ENCODE measurements around the gene KMT2A.

The KMT2A gene

DNA sequence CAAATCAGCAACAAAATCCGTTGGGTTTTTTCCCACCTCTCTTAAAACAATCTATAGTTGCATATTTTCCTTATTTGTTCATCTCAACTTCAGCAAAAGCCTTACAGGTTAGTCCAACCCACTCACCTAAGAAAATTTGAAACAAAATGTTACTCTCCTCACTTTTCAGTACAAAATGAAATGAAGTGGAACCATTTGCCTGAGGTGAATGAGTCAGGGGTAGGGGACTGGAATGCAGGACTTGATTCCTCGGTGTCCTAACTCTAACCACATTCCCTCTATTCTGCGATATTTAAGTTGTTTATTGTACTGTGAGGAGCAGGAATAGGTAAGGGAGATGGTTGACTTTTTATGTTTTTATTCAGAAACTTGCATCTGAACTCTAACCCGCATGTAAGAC, 18.5 kb upstream of the KMT2A start:
- Histone ChIP-seq H3K36me3 (replicated peaks; ENCODE audit: insufficient read depth, low read length) (no peaks in the 10 kb centered on the region), H3K27me3 (replicated peaks; ENCODE audit: insufficient read depth, low read length) (no peaks in the 10 kb centered on the region), H3K4me2 (ENCODE audit: low read depth, low read length) (no peak overlapping the region), H2AFZ (ENCODE audit: low read length) (no peak overlapping the region), H3K4me1 (ENCODE audit: low read length) (no peaks in the 10 kb centered on the region), H3K9me3 (replicated peaks; ENCODE audit: insufficient read depth, low read length) (no peaks in the 10 kb centered on the region), H3F3A (ENCODE audit: insufficient read depth, low read length) (no peaks in the 10 kb centered on the region), H4K20me1 (ENCODE audit: insufficient read depth, low read length) (no peaks in the 10 kb centered on the region), H3K9ac (ENCODE audit: low read length) (no peak overlapping the region), H3K79me2 (ENCODE audit: low read length) (no peaks in the 10 kb centered on the region), H3K27ac (ENCODE audit: low read length) (no peak overlapping the region), H3K4me3 (ENCODE audit: low read length) (no peak overlapping the region), H3K9me2 (replicated peaks; ENCODE audit: insufficient read depth, low read length) (no peaks in the 10 kb centered on the region)
- TF ChIP-seq CTCF (IDR thresholded peaks at IDR 0.05; ENCODE audit: low read length) (no peak), EZH2 (optimal IDR thresholded peaks at IDR 0.05; ENCODE audit: low read depth, low read length) (no peak)
- DNase-seq, result no peak

GRCh38 chr11:118418766-118419165, 17.5 kb upstream of the KMT2A start:
- TF ChIP-seq EZH2 (optimal IDR thresholded peaks at IDR 0.05; ENCODE audit: low read depth, low read length) (no peak), CTCF (IDR thresholded peaks at IDR 0.05; ENCODE audit: low read length) (no peak), EZH2phosphoT487 (IDR thresholded peaks at IDR 0.05; ENCODE audit: low read length) (no peak)
- Histone ChIP-seq H3K27me3 (replicated peaks; ENCODE audit: insufficient read depth, low read length) (no peaks in the 10 kb centered on the region), H4K20me1 (ENCODE audit: insufficient read depth, low read length) (no peaks in the 10 kb centered on the region), H3K4me2 (ENCODE audit: low read depth, low read length) (no peak overlapping the region), H3K9me3 (replicated peaks; ENCODE audit: insufficient read depth, low read length) (no peaks in the 10 kb centered on the region), H2AFZ (ENCODE audit: low read length) (no peak overlapping the region), H3K9ac (ENCODE audit: low read length) (no peak overlapping the region), H3F3A (ENCODE audit: insufficient read depth, low read length) (no peaks in the 10 kb centered on the region), H3K4me3 (ENCODE audit: low read length) (no peak overlapping the region), H3K79me2 (ENCODE audit: low read length) (no peaks in the 10 kb centered on the region), H3K36me3 (replicated peaks; ENCODE audit: insufficient read depth, low read length) (no peaks in the 10 kb centered on the region), H3K9me2 (replicated peaks; ENCODE audit: insufficient read depth, low read length) (no peaks in the 10 kb centered on the region), H3K4me1 (ENCODE audit: low read length) (no peaks in the 10 kb centered on the region), H3K27ac (ENCODE audit: low read length) (no peak overlapping the region)
- DNase-seq, result no peak

GRCh38 chr11:118427707-118428106, 8.6 kb upstream of the KMT2A start:
- H4K20me1 ChIP-seq (ENCODE audit: insufficient read depth, low read length), result no peaks in the 10 kb centered on the region
- H3F3A ChIP-seq (ENCODE audit: insufficient read depth, low read length), result no peaks in the 10 kb centered on the region
- no peak overlapping the region for H3K27ac ChIP-seq (ENCODE audit: low read length)
- no peaks in the 10 kb centered on the region for H3K36me3 ChIP-seq (replicated peaks; ENCODE audit: insufficient read depth, low read length)
- H3K4me2 ChIP-seq (ENCODE audit: low read depth, low read length), result no peak overlapping the region
- H3K9ac ChIP-seq (ENCODE audit: low read length), result no peak overlapping the region
- DNase-seq, result no peak
- TF ChIP-seq EZH2phosphoT487 (IDR thresholded peaks at IDR 0.05; ENCODE audit: low read length) (no peak), EZH2 (optimal IDR thresholded peaks at IDR 0.05; ENCODE audit: low read depth, low read length) (no peak), CTCF (IDR thresholded peaks at IDR 0.05; ENCODE audit: low read length) (no peak)
- H3K27me3 ChIP-seq (replicated peaks; ENCODE audit: insufficient read depth, low read length), result no peaks in the 10 kb centered on the region
- no peak overlapping the region for H2AFZ ChIP-seq (ENCODE audit: low read length)
- H3K9me3 ChIP-seq (replicated peaks; ENCODE audit: insufficient read depth, low read length), result no peaks in the 10 kb centered on the region
- H3K79me2 ChIP-seq (ENCODE audit: low read length), result no peaks in the 10 kb centered on the region
- H3K9me2 ChIP-seq (replicated peaks; ENCODE audit: insufficient read depth, low read length), result no peaks in the 10 kb centered on the region
- H3K4me1 ChIP-seq (ENCODE audit: low read length), result no peaks in the 10 kb centered on the region
- H3K4me3 ChIP-seq (ENCODE audit: low read length), result no peak overlapping the region
